ENCODE measurements around the gene BCS1L.

Gene BCS1L

DNA sequence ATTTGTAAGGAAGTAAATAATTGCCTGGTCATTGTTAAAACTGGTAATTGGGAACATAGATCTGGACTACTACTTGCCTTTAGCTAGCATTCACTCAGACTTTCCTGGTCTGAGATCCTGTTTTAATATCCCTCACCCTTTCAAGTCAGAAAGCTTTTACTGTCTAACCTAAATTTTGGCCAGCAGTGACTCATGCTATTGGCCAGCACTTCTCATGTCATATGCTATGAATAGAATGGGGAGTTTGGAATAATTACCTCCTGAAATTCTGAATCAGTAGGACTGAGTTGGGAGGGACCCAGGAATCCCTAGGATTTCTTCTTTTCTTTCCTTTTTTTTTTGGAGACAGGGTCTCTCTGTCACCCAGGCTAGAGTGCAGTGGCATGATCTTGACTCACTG lies 31.8 kb downstream of the BCS1L start:
- Histone ChIP-seq H3K4me1 (ENCODE audit: insufficient read depth, low read length, poor library complexity, severe bottlenecking) (no peaks in the 10 kb centered on the region), H3K9ac (ENCODE audit: low read depth, low read length, poor library complexity, severe bottlenecking) (no peak overlapping the region), H3K9me2 (replicated peaks; ENCODE audit: low read depth, low read length) (no peaks in the 10 kb centered on the region)

DNA sequence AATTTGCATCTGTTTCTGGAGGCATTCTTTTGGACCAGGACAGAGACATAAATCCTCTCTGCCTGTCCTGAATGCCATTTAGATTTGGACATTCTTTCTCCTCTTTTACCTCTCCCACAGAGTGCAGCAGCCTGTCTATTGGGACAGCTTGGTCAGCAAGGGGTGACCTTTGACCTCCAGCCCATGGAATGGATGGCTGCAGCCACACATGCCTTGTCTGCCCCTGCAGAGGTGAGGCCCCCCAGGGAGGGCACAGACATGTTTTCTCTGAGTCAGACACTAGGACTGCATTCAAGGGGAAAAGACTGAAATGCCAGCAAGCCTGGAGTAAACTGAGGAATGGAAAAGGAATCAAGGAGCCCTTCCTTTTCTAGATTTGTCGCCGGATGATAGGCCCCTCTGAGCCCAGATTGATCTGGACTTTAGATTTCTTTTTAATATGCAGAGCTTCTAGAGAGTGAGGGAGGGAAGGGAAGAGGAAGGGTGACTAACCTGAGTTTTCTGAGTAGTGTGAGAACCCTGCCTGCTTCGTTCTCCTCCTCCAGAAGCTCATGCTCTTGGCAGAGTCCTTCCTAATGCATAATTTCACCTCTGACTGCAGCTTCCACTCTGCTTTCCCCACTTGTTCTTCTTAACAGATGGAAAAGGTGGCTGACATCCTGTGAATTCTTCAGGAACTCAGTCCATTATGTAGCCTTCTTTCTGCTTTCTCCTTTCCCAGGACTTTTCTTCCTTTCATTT lies 35.1 kb downstream of the BCS1L start:
- H4K20me1 ChIP-seq (ENCODE audit: insufficient read depth, low read length, poor library complexity, severe bottlenecking), result no peaks in the 10 kb centered on the region
- no peaks in the 10 kb centered on the region for H3F3A ChIP-seq (ENCODE audit: low read depth)
- H3K9ac ChIP-seq (ENCODE audit: low read depth, low read length, poor library complexity, severe bottlenecking), result no peak overlapping the region
- no peak for TF ChIP-seq EZH2phosphoT487 (IDR thresholded peaks at IDR 0.05; ENCODE audit: borderline replicate concordance)
- TF ChIP-seq, protein P1, sequence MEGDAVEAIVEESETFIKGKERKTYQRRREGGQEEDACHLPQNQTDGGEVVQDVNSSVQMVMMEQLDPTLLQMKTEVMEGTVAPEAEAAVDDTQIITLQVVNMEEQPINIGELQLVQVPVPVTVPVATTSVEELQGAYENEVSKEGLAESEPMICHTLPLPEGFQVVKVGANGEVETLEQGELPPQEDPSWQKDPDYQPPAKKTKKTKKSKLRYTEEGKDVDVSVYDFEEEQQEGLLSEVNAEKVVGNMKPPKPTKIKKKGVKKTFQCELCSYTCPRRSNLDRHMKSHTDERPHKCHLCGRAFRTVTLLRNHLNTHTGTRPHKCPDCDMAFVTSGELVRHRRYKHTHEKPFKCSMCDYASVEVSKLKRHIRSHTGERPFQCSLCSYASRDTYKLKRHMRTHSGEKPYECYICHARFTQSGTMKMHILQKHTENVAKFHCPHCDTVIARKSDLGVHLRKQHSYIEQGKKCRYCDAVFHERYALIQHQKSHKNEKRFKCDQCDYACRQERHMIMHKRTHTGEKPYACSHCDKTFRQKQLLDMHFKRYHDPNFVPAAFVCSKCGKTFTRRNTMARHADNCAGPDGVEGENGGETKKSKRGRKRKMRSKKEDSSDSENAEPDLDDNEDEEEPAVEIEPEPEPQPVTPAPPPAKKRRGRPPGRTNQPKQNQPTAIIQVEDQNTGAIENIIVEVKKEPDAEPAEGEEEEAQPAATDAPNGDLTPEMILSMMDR (conservative IDR thresholded peaks at IDR 0.05; ENCODE audit: low read length), result no peak
- no peaks in the 10 kb centered on the region for H3K9me2 ChIP-seq (replicated peaks; ENCODE audit: low read depth, low read length)
- H3K79me2 ChIP-seq (ENCODE audit: insufficient read depth, low read length), result no peaks in the 10 kb centered on the region
- no peak overlapping the region for H3K4me2 ChIP-seq (ENCODE audit: low read depth, low read length, poor library complexity, severe bottlenecking)
- H3K4me3 ChIP-seq (ENCODE audit: low read length, poor library complexity, severe bottlenecking), result no peak overlapping the region
- H3K4me1 ChIP-seq (ENCODE audit: insufficient read depth, low read length, poor library complexity, severe bottlenecking), result no peaks in the 10 kb centered on the region
- H2AFZ ChIP-seq (ENCODE audit: low read length), result no peak overlapping the region
- H3K27me3 ChIP-seq (ENCODE audit: insufficient read depth, low read length, poor library complexity, severe bottlenecking), result no peaks in the 10 kb centered on the region
- H3K36me3 ChIP-seq (ENCODE audit: insufficient read depth, low read length), result no peaks in the 10 kb centered on the region
- no peaks in the 10 kb centered on the region for H3K9me3 ChIP-seq (ENCODE audit: insufficient read depth, low read depth, low read length)

More for the DNA sequence above, 31.8 kb downstream of the BCS1L start:
- Histone ChIP-seq H3K4me3 (ENCODE audit: low read length, poor library complexity, severe bottlenecking) (no peak overlapping the region), H3F3A (ENCODE audit: low read depth) (no peaks in the 10 kb centered on the region), H3K4me2 (ENCODE audit: low read depth, low read length, poor library complexity, severe bottlenecking) (no peak overlapping the region), H4K20me1 (ENCODE audit: insufficient read depth, low read length, poor library complexity, severe bottlenecking) (no peaks in the 10 kb centered on the region), H2AFZ (ENCODE audit: low read length) (no peak overlapping the region), H3K36me3 (ENCODE audit: insufficient read depth, low read length) (no peaks in the 10 kb centered on the region), H3K9me3 (ENCODE audit: insufficient read depth, low read depth, low read length) (no peaks in the 10 kb centered on the region), H3K27me3 (ENCODE audit: insufficient read depth, low read length, poor library complexity, severe bottlenecking) (no peaks in the 10 kb centered on the region), H3K79me2 (ENCODE audit: insufficient read depth, low read length) (no peaks in the 10 kb centered on the region)
- TF ChIP-seq, protein P1 (conservative IDR thresholded peaks at IDR 0.05; ENCODE audit: low read length), result no peak
- no peak for TF ChIP-seq EZH2phosphoT487 (IDR thresholded peaks at IDR 0.05; ENCODE audit: borderline replicate concordance)

DNA sequence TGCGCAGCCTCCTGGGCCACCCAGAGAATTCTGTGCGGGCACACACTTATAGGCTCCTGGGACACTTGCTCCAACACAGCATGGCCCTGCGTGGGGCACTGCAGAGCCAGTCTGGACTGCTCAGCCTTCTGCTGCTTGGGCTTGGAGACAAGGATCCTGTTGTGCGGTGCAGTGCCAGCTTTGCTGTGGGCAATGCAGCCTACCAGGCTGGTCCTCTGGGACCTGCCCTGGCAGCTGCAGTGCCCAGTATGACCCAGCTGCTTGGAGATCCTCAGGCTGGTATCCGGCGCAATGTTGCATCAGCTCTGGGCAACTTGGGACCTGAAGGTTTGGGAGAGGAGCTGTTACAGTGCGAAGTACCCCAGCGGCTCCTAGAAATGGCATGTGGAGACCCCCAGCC lies 39.4 kb downstream of the BCS1L start:
- TF ChIP-seq EZH2phosphoT487 (IDR thresholded peaks at IDR 0.05; ENCODE audit: borderline replicate concordance), result no peak
- TF ChIP-seq, protein P1 (conservative IDR thresholded peaks at IDR 0.05; ENCODE audit: low read length), result no peak
- Histone ChIP-seq H3K9ac (ENCODE audit: low read depth, low read length, poor library complexity, severe bottlenecking) (no peak overlapping the region), H4K20me1 (ENCODE audit: insufficient read depth, low read length, poor library complexity, severe bottlenecking) (no peaks in the 10 kb centered on the region), H3K36me3 (ENCODE audit: insufficient read depth, low read length) (no peaks in the 10 kb centered on the region), H3K79me2 (ENCODE audit: insufficient read depth, low read length) (no peaks in the 10 kb centered on the region), H3K4me3 (ENCODE audit: low read length, poor library complexity, severe bottlenecking) (no peak overlapping the region), H3K27me3 (ENCODE audit: insufficient read depth, low read length, poor library complexity, severe bottlenecking) (no peaks in the 10 kb centered on the region), H3K4me2 (ENCODE audit: low read depth, low read length, poor library complexity, severe bottlenecking) (no peak overlapping the region), H3K4me1 (ENCODE audit: insufficient read depth, low read length, poor library complexity, severe bottlenecking) (no peaks in the 10 kb centered on the region), H3K9me2 (replicated peaks; ENCODE audit: low read depth, low read length) (no peaks in the 10 kb centered on the region), H3K9me3 (ENCODE audit: insufficient read depth, low read depth, low read length) (no peaks in the 10 kb centered on the region), H2AFZ (ENCODE audit: low read length) (no peak overlapping the region), H3F3A (ENCODE audit: low read depth) (no peaks in the 10 kb centered on the region)
